Subcutaneous adipose tissue (tissue), 4 donors: Measurements from ENCODE around the gene SRSF9. TPM values are rescaled to one million over a fixed set of nuclear protein-coding genes. Genes with fewer than 3 reads are reported as not detected.

Experiments used
- CTCF ChIP-seq: fragments of 450-650 bp; IDR thresholded peaks from one replicate; pipeline ENCODE4 v1.5.1; 2016; ENCODE audit warnings: low read depth, mild to moderate bottlenecking, control low read depth, antibody characterized with exemption, moderate library complexity
- total RNA-seq, 4 donors: library from RNA; depleted of rRNA; stranded (reverse); fragments of >200 nt; gene quantifications; one replicate each; pipeline ENCODE4 v1.1.0, GENCODE V29; 2016

Gene SRSF9
- total RNA-seq, 4 donors from 2014 or later = 61.4 to 100 (median 66.0) TPM

- TF ChIP-seq CTCF = no peak
Measured at GRCh38 chr12:120455302-120455701, 14.2 kb downstream of the SRSF9 start.

- TF ChIP-seq CTCF = no peak
Measured at GRCh38 chr12:120453977-120454376, 15.6 kb downstream of the SRSF9 start.

GRCh38 chr12:120453060-120453750 lies 16.3 kb downstream of the SRSF9 start:
- no peak for TF ChIP-seq CTCF

- no peak for TF ChIP-seq CTCF
Measured at GRCh38 chr12:120447992-120448391, 21.6 kb downstream of the SRSF9 start.

GRCh38 chr12:120445911-120446843 lies 23.4 kb downstream of the SRSF9 start, which contains the start of the genes GATC and TRIAP1:
GATC (plus strand) TSS chr12:120446444; CDS start chr12:120446481, 37 bp downstream.
TRIAP1 (minus strand) TSS chr12:120446384; CDS start chr12:120446372, 12 bp downstream.
- TF ChIP-seq CTCF = no peak

GRCh38 chr12:120444676-120445075 lies 24.9 kb downstream of the SRSF9 start:
- TF ChIP-seq CTCF = no peak
